IMR-90 (cell line): ENCODE results near the gene JMJD7. TPM values are rescaled to one million over a fixed set of nuclear protein-coding genes. Genes with fewer than 3 reads are reported as not detected.

Source experiments
- ATAC-seq: fragments of 200-7000 bp; cut with Tn5 transposase; 2 replicates; pipeline ENCODE4 v1.9.1; 2020; ENCODE audit warnings: low read depth, mild to moderate bottlenecking, moderate library complexity
- BruUV-seq: library from RNA; stranded (reverse); fragments of 400-500 nt; replicated peaks from 2 replicates; lab custom pipeline; 2021; lab: Mats Ljungman, UMichigan
- CTCF ChIA-PET: fragments of 300-600 bp; formaldehyde crosslinking; extraction: SDS; loops from one replicate; lab custom pipeline; 2021; ENCODE audit warnings: antibody characterized with exemption; lab: Yijun Ruan, JAX
- POLR2A ChIA-PET: fragments of 300-600 bp; sonication (Branson Sonifier 250); formaldehyde crosslinking; loops from one replicate; lab custom pipeline; 2022; ENCODE audit warnings: antibody characterized with exemption; ENCODE audit not compliant: unreplicated experiment; lab: Charles Lee
- DNase-seq: peaks from one replicate; pipeline ENCODE4 v3.0.0; 2013
- H2AFZ ChIP-seq: replicated peaks from 2 replicates; pipeline ENCODE3; 2013; ENCODE audit warnings: low read length, mild to moderate bottlenecking; ENCODE audit not compliant: poor library complexity
- H2AK5ac ChIP-seq: 2 replicates; pipeline ENCODE4 v1.6.1; 2013; ENCODE audit warnings: low read depth, low read length, inconsistent platforms
- H2AK9ac ChIP-seq: replicated peaks from 2 replicates; pipeline ENCODE3; 2013; ENCODE audit warnings: mild to moderate bottlenecking, low read depth, low read length, moderate library complexity; ENCODE audit not compliant: poor library complexity
- H2BK120ac ChIP-seq: 2 replicates; pipeline ENCODE4 v1.6.1; 2013; ENCODE audit warnings: low read depth, low read length, inconsistent platforms
- H2BK15ac ChIP-seq: 3 replicates; pipeline ENCODE4 v1.6.1; 2013; ENCODE audit warnings: low read depth, low read length, inconsistent platforms
- H2BK20ac ChIP-seq: 2 replicates; pipeline ENCODE4 v1.6.1; 2013; ENCODE audit warnings: low read depth, mild to moderate bottlenecking, inconsistent platforms, low read length, moderate library complexity
- H2BK5ac ChIP-seq: 2 replicates; pipeline ENCODE4 v1.6.1; 2013; ENCODE audit warnings: mild to moderate bottlenecking, low read depth, low read length, inconsistent platforms; ENCODE audit not compliant: poor library complexity, severe bottlenecking
- H3K14ac ChIP-seq: replicated peaks from 2 replicates; pipeline ENCODE4 v1.6.1; 2013; ENCODE audit warnings: low read depth, low read length, inconsistent platforms
- H3K18ac ChIP-seq: 2 replicates; pipeline ENCODE4 v1.6.1; 2013; ENCODE audit warnings: low read depth, low read length, control low read depth
- H3K23ac ChIP-seq: 2 replicates; pipeline ENCODE4 v1.6.1; 2013; ENCODE audit warnings: low read depth, low read length, inconsistent platforms
- H3K27ac ChIP-seq: 2 replicates; pipeline ENCODE4 v1.5.1; 2013; ENCODE audit warnings: mild to moderate bottlenecking, control low read depth, low read length; ENCODE audit not compliant: insufficient read depth
- H3K27me3 ChIP-seq: 2 replicates; pipeline ENCODE4 v1.6.1; 2013; ENCODE audit warnings: low read length; ENCODE audit not compliant: control insufficient read depth, insufficient read depth
- H3K36me3 ChIP-seq: 2 replicates; pipeline ENCODE4 v1.6.1; 2013; ENCODE audit warnings: low read length, mixed read lengths; ENCODE audit not compliant: control insufficient read depth, insufficient read depth
- H3K4ac ChIP-seq: 2 replicates; pipeline ENCODE4 v1.6.1; 2013; ENCODE audit warnings: low read depth, low read length, inconsistent platforms
- H3K4me1 ChIP-seq: 2 replicates; pipeline ENCODE4 v1.6.1; 2013; ENCODE audit warnings: low read length, mixed read lengths; ENCODE audit not compliant: control insufficient read depth, insufficient read depth
- H3K4me2 ChIP-seq: 2 replicates; pipeline ENCODE4 v1.6.1; 2013; ENCODE audit warnings: low read depth, mild to moderate bottlenecking, control low read depth, low read length, moderate library complexity
- H3K4me3 ChIP-seq: 2 replicates; pipeline ENCODE4 v1.5.1; 2013; ENCODE audit warnings: low read depth, mild to moderate bottlenecking, control low read depth, low read length, moderate library complexity; ENCODE audit not compliant: insufficient read depth
- H3K56ac ChIP-seq: 2 replicates; pipeline ENCODE4 v1.6.1; 2013; ENCODE audit warnings: low read length, inconsistent platforms; ENCODE audit not compliant: insufficient read depth; ENCODE audit errors: extremely low read depth
- H3K79me1 ChIP-seq, 2 experiments: 2 replicates each; pipeline ENCODE4 v1.6.1; 2013; ENCODE audit warnings: low read length in 2 of 2, inconsistent platforms in 1 of 2, low read depth in 1 of 2
- H3K9ac ChIP-seq: 2 replicates; pipeline ENCODE4 v1.6.1; 2013; ENCODE audit warnings: low read depth, low read length, control low read depth
- H3K9me1 ChIP-seq: 2 replicates; pipeline ENCODE4 v1.6.1; 2013; ENCODE audit warnings: low read length, inconsistent platforms; ENCODE audit not compliant: insufficient read depth
- H3K9me3 ChIP-seq: 2 replicates; pipeline ENCODE4 v1.6.1; 2013; ENCODE audit warnings: low read length; ENCODE audit not compliant: control insufficient read depth, insufficient read depth
- H4K20me1 ChIP-seq: 2 replicates; pipeline ENCODE4 v1.6.1; 2013; ENCODE audit warnings: low read length, inconsistent platforms; ENCODE audit not compliant: insufficient read depth
- H4K5ac ChIP-seq: 2 replicates; pipeline ENCODE4 v1.6.1; 2013; ENCODE audit warnings: mild to moderate bottlenecking, low read depth, low read length, control low read depth
- H4K8ac ChIP-seq, 2 experiments: 2 replicates each; pipeline ENCODE4 v1.6.1; 2013; ENCODE audit warnings: low read depth in 2 of 2, low read length in 2 of 2, control low read depth in 1 of 2, inconsistent platforms in 1 of 2
- H4K91ac ChIP-seq: 2 replicates; pipeline ENCODE4 v1.6.1; 2013; ENCODE audit warnings: low read depth, low read length, inconsistent platforms; ENCODE audit not compliant: insufficient read depth
- POLR2A ChIP-seq: IDR thresholded peaks from 2 replicates; pipeline ENCODE4 v1.6.1; 2012; ENCODE audit warnings: mild to moderate bottlenecking, low read depth, low read length
- SMC3 ChIP-seq: fragments of 150-350 bp; IDR thresholded peaks from 2 replicates; pipeline ENCODE4 v1.6.1; 2016; ENCODE audit warnings: low read depth, mild to moderate bottlenecking, antibody characterized with exemption, low read length, moderate library complexity
- WGBS, 2 experiments: methylation state at CpG; one replicate each; pipeline versions ENCODE4 v1.1.5 to v1.1.7; 2013; ENCODE audit warnings: missing lambda C conversion rate in 2 of 2; ENCODE audit not compliant: insufficient read length in 1 of 2; ENCODE audit errors: extremely low coverage in 2 of 2; 5-methylcytosine and 5-hydroxymethylcytosine counted together
- dilution Hi-C: fragments of 300-500 bp; cut with HindIII; formaldehyde crosslinking; loops from one replicate; pipeline ENCODE4 v1.14.3; 2018; ENCODE audit warnings: low sequenced_read_pairs; ENCODE audit not compliant: unreplicated experiment
- in situ Hi-C: fragments of 300-500 bp; cut with MboI; formaldehyde crosslinking; loops from 3 replicates; pipeline ENCODE4 v1.14.3; 2019; ENCODE audit warnings: low sequenced_read_pairs, inconsistent platforms, mixed read lengths
- intact Hi-C: fragments of 100-400 bp; cut with micrococcal nuclease; formaldehyde crosslinking; loops from 2 replicates; pipeline ENCODE4 v1.10.0; 2022
- polyA plus RNA-seq, 3 experiments: library from polyadenylated mRNA; depleted of rRNA; stranded (reverse); fragments of >200 nt; gene quantifications; 2 replicates each; pipeline ENCODE4 v1.2.3, GENCODE V29; 2012; ENCODE audit warnings: low replicate concordance in 1 of 3
- total RNA-seq: library from RNA; depleted of rRNA; stranded (reverse); fragments of >200 nt; gene quantifications from 2 replicates; pipeline ENCODE4 v1.2.3, GENCODE V29; 2012

The JMJD7 gene
- total and polyA plus RNA-seq, 2 of the 4 experiments (the other 2 are of a cell fraction) = 5.0 to 6.3 TPM

GRCh38 chr15:41809121-41809520 is 18.8 kb upstream of the JMJD7 start:
- H3K9me3 ChIP-seq = no peaks in the 10 kb centered on the region
- no peak overlapping the region for H4K5ac ChIP-seq
- dilution Hi-C loops = no loop called here
- peak overlapping the region; percentile 50; the same call in 1 of the 2 replicates for H3K4ac ChIP-seq
- H3K36me3 ChIP-seq = peaks cover 12% of the 10 kb centered on the region; the same call in 1 of the 2 replicates
- no peak overlapping the region for H4K8ac ChIP-seq
- CTCF ChIA-PET = interaction anchor here (1.0 to 4.5 kb wide), 2 partner anchors 32 to 36 kb away, joined by 3 to 54 read pairs; partner anchors contain the start of gene MAPKBP1
- no peak overlapping the region for H2AK5ac ChIP-seq
- H3K4me2 ChIP-seq = no peak overlapping the region
- peaks cover 22 to 58% of the 10 kb centered on the region in 2 experiments for H3K79me1 ChIP-seq
- H3K27ac ChIP-seq = no peak overlapping the region
- H3K4me3 ChIP-seq = no peak overlapping the region
- H3K56ac ChIP-seq = no peak overlapping the region
- H2BK20ac ChIP-seq = no peak overlapping the region
- peak; percentile 12 for DNase-seq
- H4K20me1 ChIP-seq = peaks cover 13% of the 10 kb centered on the region; the same call in 1 of the 2 replicates
- no peak overlapping the region for H3K18ac ChIP-seq
- ATAC-seq = no peak
- in situ Hi-C loops = no loop called here
- no TSS peak for BruUV-seq
- H3K4me1 ChIP-seq = peaks cover 3% of the 10 kb centered on the region
- TF ChIP-seq POLR2A = no peak
- no peak for TF ChIP-seq SMC3
- H3K9me1 ChIP-seq = peaks cover 21% of the 10 kb centered on the region; the same call in 1 of the 2 replicates
- no peak overlapping the region for H2AFZ ChIP-seq
- intact Hi-C loops = no loop called here
- H2BK15ac ChIP-seq = no peak overlapping the region
- H3K14ac ChIP-seq = peak overlapping the region; percentile 41; the same call in 1 of the 2 replicates
- peak overlapping the region; percentile 59; the same call in 1 of the 2 replicates for H3K23ac ChIP-seq
- H2BK5ac ChIP-seq = no peak overlapping the region
- H3K27me3 ChIP-seq = no peaks in the 10 kb centered on the region
- WGBS, 2 experiments = no CpG with 5 or more reads among the region's 2 CpGs
- H2BK120ac ChIP-seq = peak overlapping the region; percentile 35; the same call in 1 of the 2 replicates
- H2AK9ac ChIP-seq = peak overlapping the region; percentile 80
- no peak overlapping the region for H3K9ac ChIP-seq
- POLR2A ChIA-PET = no interaction called here
- H4K91ac ChIP-seq = no peak overlapping the region; the same call in 1 of the 2 replicates
